Neuronal stem cell (in vitro differentiated cells): ENCODE data around the gene COL8A2.

Source experiments
- DNase-seq: peaks from one replicate; pipeline ENCODE4 v3.0.0-alpha.2; 2013; ENCODE audit warnings: low spot score
- H2AFZ ChIP-seq: one replicate; pipeline ENCODE4 v1.6.1; 2013; ENCODE audit warnings: mild to moderate bottlenecking, low read length, inconsistent platforms
- H2AK5ac ChIP-seq: 2 replicates; pipeline ENCODE4 v1.6.1; 2013; ENCODE audit warnings: low read depth, mild to moderate bottlenecking, inconsistent platforms, low read length, moderate library complexity, mixed read lengths
- H2BK120ac ChIP-seq: 2 replicates; pipeline ENCODE4 v1.6.1; 2013; ENCODE audit warnings: low read depth, mild to moderate bottlenecking, inconsistent platforms, low read length, moderate library complexity, mixed read lengths
- H2BK12ac ChIP-seq: one replicate; pipeline ENCODE4 v1.6.1; 2013; ENCODE audit warnings: low read length, inconsistent platforms
- H2BK15ac ChIP-seq: 2 replicates; pipeline ENCODE4 v1.6.1; 2013; ENCODE audit warnings: mild to moderate bottlenecking, low read length, inconsistent platforms, mixed read lengths
- H2BK5ac ChIP-seq: one replicate; pipeline ENCODE4 v1.6.1; 2013; ENCODE audit warnings: inconsistent platforms, mild to moderate bottlenecking, low read length, moderate library complexity
- H3K14ac ChIP-seq: one replicate; pipeline ENCODE4 v1.6.1; 2013; ENCODE audit warnings: low read length, inconsistent platforms
- H3K18ac ChIP-seq: 2 replicates; pipeline ENCODE4 v1.6.1; 2013; ENCODE audit warnings: low read length, inconsistent platforms
- H3K23ac ChIP-seq: 2 replicates; pipeline ENCODE4 v1.6.1; 2013; ENCODE audit warnings: low read depth, mild to moderate bottlenecking, mixed read lengths, low read length, inconsistent platforms; ENCODE audit not compliant: poor library complexity
- H3K27ac ChIP-seq: replicated peaks from 3 replicates; pipeline ENCODE4 v1.5.1; 2013; ENCODE audit warnings: low read length, inconsistent platforms
- H3K27me3 ChIP-seq, 3 experiments: 2 replicates each; pipeline ENCODE4 v1.6.1; 2013; ENCODE audit warnings: low read length in 3 of 3, mild to moderate bottlenecking in 2 of 3, inconsistent platforms in 1 of 3, low read depth in 1 of 3, mixed read lengths in 1 of 3, moderate library complexity in 1 of 3; ENCODE audit not compliant: control insufficient read depth in 3 of 3, insufficient read depth in 3 of 3
- H3K36me3 ChIP-seq, 2 donors: replicated peaks in 1 of 2; 2 replicates each; pipeline ENCODE4 v1.6.1; 2013; ENCODE audit warnings: low read length in 2 of 2; ENCODE audit not compliant: control insufficient read depth in 2 of 2, insufficient read depth in 2 of 2
- H3K4ac ChIP-seq: 2 replicates; pipeline ENCODE4 v1.6.1; 2013; ENCODE audit warnings: inconsistent platforms, mild to moderate bottlenecking, low read length, moderate library complexity
- H3K4me1 ChIP-seq, 2 donors: 1 replicate in 1 of 2; 2 replicates in 1 of 2; pipeline ENCODE4 v1.6.1; 2013; ENCODE audit warnings: low read length in 2 of 2, low read depth in 1 of 2; ENCODE audit not compliant: control insufficient read depth in 2 of 2, insufficient read depth in 1 of 2
- H3K4me2 ChIP-seq: one replicate; pipeline ENCODE4 v1.6.1; 2013; ENCODE audit warnings: mild to moderate bottlenecking, low read length, inconsistent platforms; ENCODE audit not compliant: insufficient read depth, poor library complexity, severe bottlenecking
- H3K4me3 ChIP-seq, 2 donors: 2 replicates each; pipeline ENCODE4 v1.5.1; 2013; ENCODE audit warnings: low read length in 2 of 2, mild to moderate bottlenecking in 2 of 2, inconsistent platforms in 1 of 2, moderate library complexity in 1 of 2
- H3K79me1 ChIP-seq: one replicate; pipeline ENCODE4 v1.6.1; 2013; ENCODE audit warnings: low read depth, mild to moderate bottlenecking, inconsistent platforms, low read length, moderate library complexity
- H3K9ac ChIP-seq: one replicate; pipeline ENCODE4 v1.6.1; 2013; ENCODE audit warnings: mild to moderate bottlenecking, low read depth, low read length, inconsistent platforms; ENCODE audit not compliant: poor library complexity
- H3K9me3 ChIP-seq, 2 donors: replicated peaks in 1 of 2; 2 replicates each; pipeline versions ENCODE3 to v1.6.1; 2013; ENCODE audit warnings: low read length in 2 of 2, mild to moderate bottlenecking in 2 of 2, inconsistent platforms in 1 of 2, low read depth in 1 of 2, mixed read lengths in 1 of 2, moderate library complexity in 1 of 2; ENCODE audit not compliant: control insufficient read depth in 2 of 2, insufficient read depth in 1 of 2
- H4K8ac ChIP-seq: one replicate; pipeline ENCODE4 v1.6.1; 2013; ENCODE audit warnings: low read depth, mild to moderate bottlenecking, inconsistent platforms, low read length, moderate library complexity
- H4K91ac ChIP-seq: one replicate; pipeline ENCODE4 v1.6.1; 2013; ENCODE audit warnings: low read length, low read depth, mild to moderate bottlenecking, inconsistent platforms; ENCODE audit not compliant: poor library complexity
- WGBS, 2 donors: extraction: QIAGEN DNeasy Blood & Tissue Kit; methylation state at CpG; one replicate each; pipeline ENCODE4 v1.1.7; 2013; ENCODE audit warnings: missing lambda C conversion rate in 2 of 2, mixed read lengths in 1 of 2; ENCODE audit not compliant: insufficient read length in 2 of 2, insufficient replicate concordance in 1 of 2; ENCODE audit errors: extremely low coverage in 2 of 2; 5-methylcytosine and 5-hydroxymethylcytosine counted together

COL8A2 gene

DNA sequence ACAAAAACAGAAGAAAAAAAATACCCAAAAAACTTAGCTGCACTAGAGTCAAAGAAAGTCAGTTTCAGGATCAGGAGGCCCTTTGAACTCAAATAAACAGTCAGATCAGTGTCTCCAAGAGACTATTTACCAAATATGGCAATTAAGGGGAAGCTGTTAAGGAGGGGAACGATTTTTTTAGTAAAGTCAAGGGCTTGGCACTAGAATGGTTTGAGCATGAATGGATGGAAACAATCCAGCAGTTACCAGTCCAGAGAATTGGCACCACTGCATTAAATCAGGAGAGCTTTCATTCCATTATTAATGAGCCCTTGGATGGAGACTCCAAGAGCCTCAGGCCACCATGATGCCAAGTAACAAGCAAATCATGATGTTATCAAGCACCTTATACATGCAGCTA, 17.1 kb upstream of the COL8A2 start:
- Histone ChIP-seq H3K4me3 (no peak overlapping the region), H2AK5ac (no peak overlapping the region), H3K18ac (no peak overlapping the region), H3K4me1 (no peaks in the 10 kb centered on the region), H4K91ac (no peak overlapping the region), H3K23ac (no peak overlapping the region), H3K14ac (no peak overlapping the region), H3K27ac (no peak overlapping the region), H3K9ac (no peak overlapping the region), H2BK120ac (no peak overlapping the region), H3K27me3 (no peaks in the 10 kb centered on the region), H3K79me1 (no peaks in the 10 kb centered on the region), H3K9me3 (peaks cover 2 to 6% of the 10 kb centered on the region in 2 donors), H2AFZ (no peak overlapping the region), H3K4me2 (no peak overlapping the region), H3K4ac (no peak overlapping the region), H2BK15ac (no peak overlapping the region), H2BK12ac (no peak overlapping the region), H2BK5ac (no peak overlapping the region), H4K8ac (no peak overlapping the region), H3K36me3 (peaks cover 0 to 33% of the 10 kb centered on the region in 2 donors)
- no peak for DNase-seq
- no CpG with 5 or more reads among the region's 1 CpG for WGBS, 2 donors

DNA sequence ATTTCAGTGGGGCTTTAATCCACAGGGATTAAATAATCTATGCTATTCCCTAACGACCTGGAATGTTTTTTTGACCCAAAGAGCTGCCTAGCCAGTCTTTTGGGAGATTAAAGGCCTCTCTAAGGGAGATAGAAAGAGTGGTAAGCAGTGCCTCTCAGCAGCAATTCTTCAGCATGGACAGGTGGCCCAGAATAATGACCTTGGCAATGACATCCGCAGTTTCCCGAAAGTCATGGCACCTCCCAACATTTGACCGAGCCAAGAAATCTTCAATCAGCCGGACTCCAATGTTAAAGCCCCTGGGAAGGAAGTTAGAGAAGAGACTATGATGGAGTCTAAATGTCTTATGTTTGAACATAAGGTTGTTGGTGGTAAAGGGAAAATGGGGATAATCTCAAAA, 14.5 kb upstream of the COL8A2 start:
- H2AK5ac ChIP-seq: no peak overlapping the region
- no peak overlapping the region for H3K23ac ChIP-seq
- no peaks in the 10 kb centered on the region for H3K79me1 ChIP-seq
- H3K9ac ChIP-seq: no peak overlapping the region
- no peaks in the 10 kb centered on the region for H3K9me3 ChIP-seq
- H3K4me1 ChIP-seq: no peaks in the 10 kb centered on the region
- DNase-seq: no peak
- H2BK120ac ChIP-seq: no peak overlapping the region
- no peak overlapping the region for H3K18ac ChIP-seq
- no peak overlapping the region for H3K27ac ChIP-seq
- no peak overlapping the region for H4K8ac ChIP-seq
- WGBS, 2 donors: no CpG with 5 or more reads among the region's 5 CpGs
- H3K4ac ChIP-seq: no peak overlapping the region
- no peak overlapping the region for H2AFZ ChIP-seq
- no peak overlapping the region for H4K91ac ChIP-seq
- no peak overlapping the region for H2BK12ac ChIP-seq
- peaks cover 0 to 37% of the 10 kb centered on the region in 2 donors for H3K36me3 ChIP-seq
- H3K27me3 ChIP-seq: no peaks in the 10 kb centered on the region
- H3K14ac ChIP-seq: no peak overlapping the region
- H2BK5ac ChIP-seq: no peak overlapping the region
- no peak overlapping the region for H2BK15ac ChIP-seq
- no peak overlapping the region for H3K4me3 ChIP-seq
- no peak overlapping the region for H3K4me2 ChIP-seq

DNA sequence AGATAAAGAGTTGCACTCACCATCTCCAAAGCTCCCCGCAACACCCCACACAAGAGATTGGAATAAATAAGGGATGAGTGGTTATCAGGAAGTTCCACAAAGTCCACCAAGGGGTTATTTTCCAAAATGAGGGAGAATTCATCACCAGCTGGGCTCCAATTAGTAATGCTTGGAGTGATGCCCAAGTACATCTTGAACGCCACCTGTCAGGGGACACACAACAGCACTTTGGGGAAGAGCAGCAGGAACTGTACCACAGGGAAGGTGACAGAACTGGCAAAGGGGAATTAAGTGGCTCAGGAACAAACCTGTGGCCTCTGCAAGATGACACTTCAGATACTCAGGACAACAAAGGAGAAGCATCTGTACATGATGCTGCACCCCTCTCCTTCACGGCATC, 12.8 kb upstream of the COL8A2 start:
- H3K79me1 ChIP-seq: no peaks in the 10 kb centered on the region
- H4K8ac ChIP-seq: no peak overlapping the region
- no peak overlapping the region for H2BK5ac ChIP-seq
- no peak overlapping the region for H4K91ac ChIP-seq
- H3K36me3 ChIP-seq: peaks cover 0 to 37% of the 10 kb centered on the region in 2 donors
- no peak overlapping the region for H3K18ac ChIP-seq
- H3K4ac ChIP-seq: no peak overlapping the region
- H3K14ac ChIP-seq: no peak overlapping the region
- no peak overlapping the region for H3K23ac ChIP-seq
- no peak overlapping the region for H2AK5ac ChIP-seq
- no peak overlapping the region for H2AFZ ChIP-seq
- no CpG with 5 or more reads among the region's 3 CpGs for WGBS, 2 donors
- H3K4me1 ChIP-seq: peaks cover 0 to 8% of the 10 kb centered on the region in 2 donors
- no peak overlapping the region for H3K4me3 ChIP-seq
- no peak overlapping the region for H2BK12ac ChIP-seq
- H3K9ac ChIP-seq: no peak overlapping the region
- H3K4me2 ChIP-seq: no peak overlapping the region
- H3K9me3 ChIP-seq: no peaks in the 10 kb centered on the region
- H3K27ac ChIP-seq: no peak overlapping the region
- no peak for DNase-seq
- H2BK15ac ChIP-seq: no peak overlapping the region
- no peaks in the 10 kb centered on the region for H3K27me3 ChIP-seq
- no peak overlapping the region for H2BK120ac ChIP-seq

DNA sequence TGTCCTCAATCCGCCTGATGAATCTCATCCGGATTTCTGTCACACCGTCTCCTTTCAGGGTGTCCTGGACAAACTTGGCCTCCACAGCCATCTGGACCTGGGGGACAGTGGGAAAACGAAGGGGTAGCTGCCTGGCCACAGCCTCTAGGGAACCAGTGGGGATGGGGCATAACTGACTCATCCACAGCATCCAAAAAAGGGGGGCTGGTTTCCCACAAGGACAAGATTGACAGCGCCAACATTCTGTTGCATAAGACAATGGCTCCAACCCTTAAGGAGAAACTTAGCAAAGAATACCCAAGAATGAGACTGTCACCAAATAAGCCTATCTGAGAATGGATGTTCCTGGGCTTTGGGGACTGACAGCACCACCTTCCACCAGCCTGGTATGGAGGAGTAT, 12.2 kb upstream of the COL8A2 start:
- Histone ChIP-seq H4K8ac (no peak overlapping the region), H3K4ac (no peak overlapping the region), H4K91ac (no peak overlapping the region), H3K27ac (no peak overlapping the region), H2BK5ac (no peak overlapping the region), H3K23ac (no peak overlapping the region), H2BK120ac (no peak overlapping the region), H3K4me3 (no peak overlapping the region), H2BK15ac (no peak overlapping the region), H3K4me2 (no peak overlapping the region), H2BK12ac (no peak overlapping the region), H3K4me1 (peaks cover 0 to 8% of the 10 kb centered on the region in 2 donors), H3K79me1 (no peaks in the 10 kb centered on the region), H3K18ac (no peak overlapping the region), H3K9ac (no peak overlapping the region), H3K9me3 (no peaks in the 10 kb centered on the region), H2AK5ac (no peak overlapping the region), H3K36me3 (peaks cover 0 to 37% of the 10 kb centered on the region in 2 donors), H2AFZ (no peak overlapping the region), H3K27me3 (no peaks in the 10 kb centered on the region), H3K14ac (no peak overlapping the region)
- DNase-seq: no peak
- no CpG with 5 or more reads among the region's 5 CpGs for WGBS, 2 donors
